Subcutaneous abdominal adipose tissue (tissue), 5 donors: ENCODE measurements around the gene AHSA1.
A peak's percentile ranks its signal among the peaks of the same experiment; 100 is the strongest.
"Not testable (repeated sequence)": the region's sequence is repeated elsewhere in the genome, so short reads cannot be mapped to it uniquely, and the experiment has no call there.

Experiments
- H3K27ac ChIP-seq: one replicate; pipeline ENCODE4 v1.7.0; 2013; ENCODE audit warnings: low read depth, mild to moderate bottlenecking, inconsistent platforms, low read length, moderate library complexity
- H3K27me3 ChIP-seq, 5 donors: one replicate each; pipeline ENCODE4 v1.7.0; 2013; ENCODE audit warnings: low read length in 5 of 5, inconsistent platforms in 1 of 5; ENCODE audit not compliant: control insufficient read depth in 5 of 5, insufficient read depth in 4 of 5
- H3K36me3 ChIP-seq, 5 donors: one replicate each; pipeline ENCODE4 v1.7.0; 2013; ENCODE audit warnings: low read length in 5 of 5; ENCODE audit not compliant: control insufficient read depth in 5 of 5, insufficient read depth in 5 of 5
- H3K4me1 ChIP-seq, 5 donors: one replicate each; pipeline ENCODE4 v1.7.0; 2013; ENCODE audit warnings: low read length in 5 of 5, mild to moderate bottlenecking in 3 of 5, moderate library complexity in 1 of 5; ENCODE audit not compliant: control insufficient read depth in 5 of 5, insufficient read depth in 5 of 5
- H3K4me3 ChIP-seq, 5 donors: one replicate each; pipeline ENCODE4 v1.7.0; 2013; ENCODE audit warnings: low read length in 5 of 5, low read depth in 1 of 5
- H3K9ac ChIP-seq, 5 donors: one replicate each; pipeline ENCODE4 v1.7.0; 2013; ENCODE audit warnings: low read length in 5 of 5, mild to moderate bottlenecking in 4 of 5, moderate library complexity in 3 of 5
- H3K9me3 ChIP-seq, 5 donors: one replicate each; pipeline ENCODE4 v1.7.0; 2013; ENCODE audit warnings: low read length in 5 of 5; ENCODE audit not compliant: control insufficient read depth in 5 of 5
- donor health status: healthy.
- donor health status: healthy.
- donor health status: healthy.
- donor health status: healthy.
- donor health status: healthy.

AHSA1 gene

DNA sequence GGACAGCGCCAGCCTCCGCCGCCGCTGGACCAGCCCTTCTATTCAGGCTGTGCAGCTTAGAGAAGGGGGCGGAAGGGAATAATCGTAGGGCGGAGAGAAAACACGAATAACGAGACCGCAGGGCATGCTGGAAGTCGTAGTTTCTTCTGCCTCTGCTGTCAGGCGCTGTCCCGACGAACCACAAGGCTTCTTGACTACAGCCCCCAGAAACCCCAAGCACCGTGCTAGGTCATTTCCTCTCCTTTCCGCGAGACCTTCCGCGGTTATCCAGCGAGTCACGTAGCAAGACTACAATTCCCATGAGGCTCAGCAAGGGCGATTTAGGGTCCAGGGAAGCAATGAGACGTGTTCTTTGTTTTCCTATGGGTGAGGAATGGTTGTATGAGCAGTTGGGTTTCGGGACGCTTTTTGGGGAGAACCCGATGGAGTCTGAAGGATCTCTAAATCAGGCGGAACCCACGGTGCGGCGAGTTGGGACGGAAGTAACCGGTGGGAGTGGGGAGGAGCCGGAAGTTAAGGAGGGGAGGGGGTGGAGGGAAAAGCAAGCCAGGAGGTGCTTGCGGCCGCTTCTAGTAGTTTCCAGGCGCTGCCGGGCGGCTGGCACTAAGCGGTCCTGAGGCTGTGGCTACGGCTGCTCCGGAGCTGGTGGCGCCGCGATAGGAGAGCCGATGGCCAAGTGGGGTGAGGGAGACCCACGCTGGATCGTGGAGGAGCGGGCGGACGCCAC lies at the start of gene AHSA1, which contains the start of gene VIPAS39:
Gene AHSA1 (plus strand): TSS at position 572 of the 727 bp plus-strand sequence. CDS start 97 bp downstream, at position 669.
Gene VIPAS39 (minus strand): TSS at position 80 of the 727 bp plus-strand sequence. CDS start 3,499 bp downstream, outside the sequence.
- H3K9ac ChIP-seq = peak within 1 kb of the TSS; percentile 93 to 99 (median 98)
- peaks cover 24 to 37% (median 34%) of the 10 kb centered on the region in 5 donors for H3K36me3 ChIP-seq
- H3K9me3 ChIP-seq = no peaks in the 10 kb centered on the region
- H3K27me3 ChIP-seq = no peaks in the 10 kb centered on the region
- peak within 1 kb of the TSS; percentile 88 to 100 (median 96) for H3K4me3 ChIP-seq
- H3K4me1 ChIP-seq = peaks cover 8 to 30% (median 25%) of the 10 kb centered on the region in 5 donors
- H3K27ac ChIP-seq = peak within 1 kb of the TSS; percentile 100

DNA sequence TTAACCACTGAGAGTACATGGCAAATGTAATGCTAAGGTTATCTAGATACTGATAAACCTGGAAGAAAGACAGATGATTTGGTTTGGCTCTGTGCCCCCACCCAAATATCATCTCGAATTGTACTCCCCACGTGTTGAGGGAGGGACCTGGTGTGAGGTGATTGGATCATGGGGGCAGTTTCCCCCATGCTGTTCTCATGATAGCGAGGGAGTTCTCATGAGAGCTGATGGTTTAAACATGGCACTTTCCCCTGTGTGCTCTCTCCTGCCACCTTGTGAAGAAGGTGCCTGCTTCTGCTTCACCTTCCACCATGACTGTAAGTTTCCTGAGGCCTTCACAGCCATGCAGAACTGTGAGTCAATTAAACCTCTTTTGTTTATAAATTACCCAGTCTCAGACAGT lies 48.8 kb upstream of the AHSA1 start:
- H3K4me3 ChIP-seq = no peak overlapping the region
- no peak overlapping the region for H3K9ac ChIP-seq

DNA sequence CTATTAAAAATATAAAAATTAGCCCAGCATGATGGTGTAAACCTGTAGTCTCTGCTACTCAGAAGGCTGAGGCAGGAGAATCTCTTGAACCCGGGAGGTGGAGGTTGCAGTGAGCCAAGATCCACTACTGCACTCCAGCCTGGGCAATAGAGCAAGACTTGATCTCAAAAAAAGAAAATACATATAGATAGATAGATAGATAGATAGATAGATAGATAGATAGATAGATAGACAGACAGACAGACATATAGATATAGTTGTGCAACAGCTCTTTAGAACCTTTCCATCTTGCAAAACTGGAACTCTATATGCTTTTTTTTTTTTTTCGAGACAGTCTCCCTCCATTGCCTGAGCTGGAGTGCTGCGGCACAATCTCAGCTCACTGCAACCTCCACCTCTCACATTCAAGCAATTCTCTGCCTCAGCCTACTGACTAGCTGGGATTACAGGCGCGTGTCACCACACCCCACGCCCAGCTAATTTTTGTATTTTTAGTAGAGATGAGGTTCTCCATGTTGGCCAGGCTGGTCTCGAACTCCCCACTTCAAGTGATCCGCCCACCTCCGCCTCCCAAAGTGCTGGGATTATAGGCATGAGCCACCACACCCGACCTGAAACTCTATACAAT lies 42.4 kb upstream of the AHSA1 start:
- not testable (repeated sequence) for H3K4me1 ChIP-seq, H3K9ac ChIP-seq, H3K27ac ChIP-seq, H3K27me3 ChIP-seq, H3K4me3 ChIP-seq, H3K36me3 ChIP-seq
- H3K9me3 ChIP-seq = peaks cover 0 to 18% (median 7%) of the 10 kb centered on the region in 5 donors

More for the DNA sequence above, 48.8 kb upstream of the AHSA1 start:
- H3K4me1 ChIP-seq = peaks cover 0 to 9% (median 0%) of the 10 kb centered on the region in 5 donors
- H3K27me3 ChIP-seq = no peaks in the 10 kb centered on the region
- no peak overlapping the region for H3K27ac ChIP-seq
- no peaks in the 10 kb centered on the region for H3K36me3 ChIP-seq
- H3K9me3 ChIP-seq = no peaks in the 10 kb centered on the region

DNA sequence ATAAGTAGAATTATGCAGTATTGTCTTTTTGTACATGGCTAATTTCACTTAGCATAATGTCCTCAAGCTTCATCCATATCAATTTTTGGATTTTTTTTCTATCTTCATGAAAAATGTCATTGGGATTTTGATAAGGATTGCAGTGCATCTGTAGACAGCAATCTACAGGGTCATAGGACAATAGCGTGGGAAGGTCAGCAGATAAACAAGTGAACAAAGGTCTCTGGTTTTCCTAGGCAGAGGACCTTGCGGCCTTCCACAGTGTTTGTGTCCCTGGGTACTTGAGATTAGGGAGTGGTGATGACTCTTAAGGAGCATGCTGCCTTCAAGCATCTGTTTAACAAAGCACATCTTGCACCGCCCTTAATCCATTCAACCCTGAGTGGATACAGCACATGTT lies 41.8 kb upstream of the AHSA1 start:
- H3K4me3 ChIP-seq, H3K4me1 ChIP-seq, H3K9ac ChIP-seq, H3K27me3 ChIP-seq, H3K27ac ChIP-seq, H3K36me3 ChIP-seq: not testable (repeated sequence)
- H3K9me3 ChIP-seq = peaks cover 0 to 18% (median 7%) of the 10 kb centered on the region in 5 donors

- Histone ChIP-seq H3K36me3 (peaks cover 0 to 9% (median 2%) of the 10 kb centered on the region in 5 donors), H3K9ac (no peak overlapping the region), H3K4me1 (no peaks in the 10 kb centered on the region), H3K4me3 (no peak overlapping the region), H3K27ac (no peak overlapping the region), H3K27me3 (no peaks in the 10 kb centered on the region), H3K9me3 (peaks cover 0 to 18% (median 7%) of the 10 kb centered on the region in 5 donors)
Observed at GRCh38 chr14:77416836-77417235, 41.1 kb upstream of the AHSA1 start.

- no peaks in the 10 kb centered on the region for H3K27me3 ChIP-seq
- peaks cover 36 to 45% (median 38%) of the 10 kb centered on the region in 5 donors for H3K36me3 ChIP-seq
- peaks cover 0 to 18% (median 7%) of the 10 kb centered on the region in 5 donors for H3K9me3 ChIP-seq
Observed at GRCh38 chr14:77421201-77421600, 36.7 kb upstream of the AHSA1 start.

DNA sequence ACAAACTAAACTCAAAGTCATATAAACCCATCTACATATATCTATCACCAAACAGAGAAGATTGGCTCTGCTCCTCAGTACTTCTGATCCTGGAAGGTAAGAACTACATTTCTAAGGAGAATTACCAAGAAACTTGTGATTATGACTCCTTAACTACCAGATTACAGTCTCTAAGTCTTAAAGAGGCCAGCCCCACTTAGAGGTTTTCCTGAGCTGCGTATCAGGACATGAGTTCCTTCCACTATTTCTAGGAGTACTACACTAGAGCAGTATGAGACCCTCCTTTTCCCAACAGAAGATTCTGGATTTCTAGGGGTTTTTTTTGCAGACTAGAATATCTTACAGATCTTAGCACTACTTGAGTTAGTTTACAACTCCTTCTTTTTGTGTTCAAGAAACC lies 34.5 kb upstream of the AHSA1 start, which contains the start of gene NOXRED1:
Gene NOXRED1 (minus strand): TSS at position 101 of the 400 bp plus-strand sequence. CDS start 634 bp downstream, outside the sequence.
- Histone ChIP-seq H3K27me3 (no peaks in the 10 kb centered on the region), H3K27ac (no peak within 1 kb of the TSS), H3K36me3 (peaks cover 56 to 67% (median 59%) of the 10 kb centered on the region in 5 donors), H3K9me3 (peaks cover 0 to 15% (median 7%) of the 10 kb centered on the region in 5 donors), H3K4me1 (no peaks in the 10 kb centered on the region), H3K9ac (no peak within 1 kb of the TSS), H3K4me3 (no peak within 1 kb of the TSS)

More at GRCh38 chr14:77421201-77421600, 36.7 kb upstream of the AHSA1 start:
- Histone ChIP-seq H3K4me1 (no peaks in the 10 kb centered on the region), H3K4me3 (no peak overlapping the region), H3K27ac (no peak overlapping the region), H3K9ac (no peak overlapping the region)

DNA sequence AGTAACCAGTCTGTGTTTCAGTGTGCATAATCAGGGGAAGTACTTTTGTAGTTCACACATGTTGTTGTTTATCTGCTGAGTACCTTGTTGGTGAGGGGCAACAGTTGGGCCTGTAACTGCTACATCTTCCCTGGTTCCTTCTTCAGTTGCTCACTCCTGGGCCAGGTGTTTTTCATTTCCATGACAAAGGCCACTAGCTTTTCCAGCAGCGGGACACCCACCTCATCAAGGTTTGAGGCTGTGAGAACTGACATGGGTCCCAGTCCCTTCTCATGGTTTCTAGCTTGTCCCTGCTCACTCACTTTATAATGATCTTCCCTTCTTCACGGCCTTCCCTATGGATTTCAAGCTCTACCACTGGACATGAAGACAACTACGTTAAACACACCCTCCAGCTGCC lies 33.0 kb upstream of the AHSA1 start:
- Histone ChIP-seq H3K27ac (no peak overlapping the region), H3K4me3 (no peak overlapping the region), H3K27me3 (no peaks in the 10 kb centered on the region), H3K36me3 (peaks cover 70 to 82% (median 73%) of the 10 kb centered on the region in 5 donors), H3K9me3 (peaks cover 0 to 4% (median 2%) of the 10 kb centered on the region in 5 donors), H3K9ac (no peak overlapping the region), H3K4me1 (no peaks in the 10 kb centered on the region)

GRCh38 chr14:77426396-77426795 lies 31.5 kb upstream of the AHSA1 start:
- no peak overlapping the region for H3K4me3 ChIP-seq
- peaks cover 74 to 92% (median 79%) of the 10 kb centered on the region in 5 donors for H3K36me3 ChIP-seq
- H3K4me1 ChIP-seq = no peaks in the 10 kb centered on the region
- H3K27me3 ChIP-seq = no peaks in the 10 kb centered on the region
- H3K9me3 ChIP-seq = no peaks in the 10 kb centered on the region
- no peak overlapping the region for H3K27ac ChIP-seq
- no peak overlapping the region for H3K9ac ChIP-seq

- H3K36me3 ChIP-seq = peaks cover 49 to 76% (median 68%) of the 10 kb centered on the region in 5 donors
- H3K9ac ChIP-seq = no peak overlapping the region
- H3K4me3 ChIP-seq = no peak overlapping the region
- H3K27me3 ChIP-seq = no peaks in the 10 kb centered on the region
- no peaks in the 10 kb centered on the region for H3K4me1 ChIP-seq
- H3K9me3 ChIP-seq = no peaks in the 10 kb centered on the region
- H3K27ac ChIP-seq = no peak overlapping the region
Observed at GRCh38 chr14:77436042-77436441, 21.9 kb upstream of the AHSA1 start.
